HepG2 (cell line): ENCODE data around the gene MYH9. TPM values are rescaled to one million over a fixed set of nuclear protein-coding genes. Genes with fewer than 3 reads are reported as not detected.

Source experiments
- ATAC-seq: fragments of 200-7000 bp; cut with Tn5 transposase; 3 replicates; pipeline ENCODE4 v1.9.1; 2020; ENCODE audit warnings: mild to moderate bottlenecking, moderate library complexity
- BruUV-seq: library from RNA; stranded (reverse); fragments of 400-500 nt; replicated peaks from 2 replicates; lab custom pipeline; 2021; lab: Mats Ljungman, UMichigan
- CTCF ChIA-PET: fragments of 300-600 bp; formaldehyde crosslinking; extraction: SDS; loops from one replicate; lab custom pipeline; 2021; ENCODE audit warnings: low total read pairs, inconsistent platforms, low intra/inter-chr PET ratio; lab: Yijun Ruan, JAX
- POLR2A ChIA-PET: fragments of 350-600 bp; sonication (Branson Sonifier 250); formaldehyde crosslinking; loops from one replicate; lab custom pipeline; 2020; ENCODE audit warnings: antibody characterized with exemption, inconsistent platforms; lab: Yijun Ruan, JAX
- DNase-seq: peaks from one replicate; pipeline ENCODE4 v3.0.0-alpha.2; 2015; ENCODE audit warnings: low spot score
- FAIRE-seq: peaks from 3 replicates; lab custom pipeline; 2011; peaks lifted over from hg19 to GRCh38; lab: Jason Lieb, UNC
- H2AFZ ChIP-seq: one replicate; pipeline ENCODE4 v1.6.1; 2011; ENCODE audit warnings: low read length, inconsistent platforms
- H3K27ac ChIP-seq: fragments of 300-600 bp; 3 replicates; pipeline ENCODE4 v1.8.0; 2011; ENCODE audit warnings: mixed run types, mild to moderate bottlenecking, mixed read lengths, low read length, inconsistent platforms; ENCODE audit not compliant: insufficient read depth; ENCODE audit errors: extremely low read length
- H3K27me3 ChIP-seq, 2 experiments: fragments of 200-600 bp in 1 of 2; 2 replicates in 1 of 2; 3 replicates in 1 of 2; pipeline versions ENCODE4 v1.6.0 to v1.8.0; 2011; ENCODE audit warnings: low read length in 2 of 2, mild to moderate bottlenecking in 2 of 2, moderate library complexity in 2 of 2, inconsistent platforms in 1 of 2; ENCODE audit not compliant: insufficient read depth in 2 of 2, control insufficient read depth in 1 of 2
- H3K36me3 ChIP-seq, 2 experiments: fragments of 200-600 bp in 1 of 2; replicated peaks in 1 of 2; 2 replicates in 1 of 2; 3 replicates in 1 of 2; pipeline versions ENCODE4 v1.5.1 to v1.8.0; 2011; ENCODE audit warnings: low read length in 2 of 2, inconsistent platforms in 1 of 2; ENCODE audit not compliant: insufficient read depth in 2 of 2, control insufficient read depth in 1 of 2
- H3K4me1 ChIP-seq: 2 replicates; pipeline ENCODE4 v1.5.1; 2012; ENCODE audit warnings: low read length, inconsistent platforms; ENCODE audit not compliant: insufficient read depth
- H3K4me2 ChIP-seq: 2 replicates; pipeline ENCODE4 v1.6.0; 2011; ENCODE audit warnings: low read depth, low read length, inconsistent platforms
- H3K4me3 ChIP-seq, 3 experiments: fragments of 200-600 bp in 1 of 3; sonication (generic), shearing (Covaris generic) in 1 of 3; replicated peaks in 1 of 3; 2 replicates each; pipeline ENCODE4 v1.5.1; 2011 to 2016; ENCODE audit warnings: low read length in 3 of 3, inconsistent platforms in 2 of 3, low read depth in 2 of 3, mild to moderate bottlenecking in 2 of 3, control low read depth in 1 of 3, mixed read lengths in 1 of 3; ENCODE audit not compliant: insufficient read depth in 1 of 3
- H3K79me2 ChIP-seq: one replicate; pipeline ENCODE4 v1.6.1; 2011; ENCODE audit warnings: low read length, inconsistent platforms; ENCODE audit not compliant: insufficient read depth
- H3K9ac ChIP-seq: 2 replicates; pipeline ENCODE4 v1.6.0; 2011; ENCODE audit warnings: mild to moderate bottlenecking, low read depth, low read length, inconsistent platforms; ENCODE audit not compliant: insufficient read depth
- H3K9me3 ChIP-seq: 2 replicates; pipeline ENCODE4 v1.5.1; 2012; ENCODE audit warnings: mild to moderate bottlenecking, low read length
- H4K20me1 ChIP-seq: 2 replicates; pipeline ENCODE4 v1.6.0; 2011; ENCODE audit warnings: inconsistent platforms, mild to moderate bottlenecking, low read length, moderate library complexity; ENCODE audit not compliant: insufficient read depth
- ARID5B ChIP-seq: IDR thresholded peaks from 2 replicates; pipeline ENCODE4 v1.4.0; 2020; ENCODE audit warnings: mild to moderate bottlenecking, missing genetic modification reagents
- ATRX ChIP-seq: sonication (generic); formaldehyde crosslinking; IDR thresholded peaks from 2 replicates; pipeline ENCODE4 v1.4.0; 2020; ENCODE audit warnings: missing genetic modification reagents, borderline replicate concordance
- BATF2 ChIP-seq: sonication (generic); formaldehyde crosslinking; IDR thresholded peaks from 2 replicates; pipeline ENCODE4 v1.8.0; 2022; ENCODE audit warnings: mild to moderate bottlenecking, missing genetic modification reagents, moderate library complexity
- BHLHE40 ChIP-seq: IDR thresholded peaks from 2 replicates; pipeline ENCODE4 v1.6.1; 2011; ENCODE audit warnings: low read length, improper control_type of control experiment
- FOXK1 ChIP-seq: sonication (generic); formaldehyde crosslinking; IDR thresholded peaks from 2 replicates; pipeline ENCODE4 v1.4.0; 2020; ENCODE audit warnings: low read depth, missing genetic modification reagents, borderline replicate concordance
- FOXP1 ChIP-seq, 2 experiments: fragments of 450-650 bp in 1 of 2; IDR thresholded peaks; 2 replicates each; pipeline ENCODE4 v1.6.1; 2017 to 2018; ENCODE audit warnings: antibody characterized with exemption in 1 of 2
- FOXP4 ChIP-seq: sonication (generic); formaldehyde crosslinking; IDR thresholded peaks from 2 replicates; pipeline ENCODE4 v1.4.0; 2020; ENCODE audit warnings: missing genetic modification reagents
- MXD1 ChIP-seq: sonication (generic); formaldehyde crosslinking; IDR thresholded peaks from 2 replicates; pipeline ENCODE4 v1.4.0; 2020; ENCODE audit warnings: mild to moderate bottlenecking, missing genetic modification reagents
- RARA ChIP-seq: IDR thresholded peaks from 2 replicates; pipeline ENCODE4 v1.6.1; 2016; ENCODE audit warnings: missing genetic modification reagents, missing compliant biosample characterization
- SALL1 ChIP-seq: sonication (generic); formaldehyde crosslinking; IDR thresholded peaks from 2 replicates; pipeline ENCODE4 v1.8.0; 2022; ENCODE audit warnings: mild to moderate bottlenecking, missing genetic modification reagents
- USF2 ChIP-seq, 2 experiments: sonication (generic) in 1 of 2; formaldehyde crosslinking in 1 of 2; IDR thresholded peaks; 2 replicates each; pipeline versions ENCODE4 v1.5.1 to v1.6.1; 2011 to 2020; ENCODE audit warnings: borderline replicate concordance in 1 of 2, low read depth in 1 of 2, low read length in 1 of 2, mild to moderate bottlenecking in 1 of 2, missing genetic modification reagents in 1 of 2, moderate library complexity in 1 of 2
- ZNF614 ChIP-seq: IDR thresholded peaks from 2 replicates; pipeline ENCODE4 v1.6.1; 2018; ENCODE audit warnings: missing biosample characterization, missing genetic modification reagents, inconsistent platforms, borderline replicate concordance
- WGBS: methylation state at CpG from one replicate; pipeline ENCODE4 v1.1.6; 2017; ENCODE audit warnings: low lambda C conversion rate; 5-methylcytosine and 5-hydroxymethylcytosine counted together
- in situ Hi-C: cut with HindIII; loops from 2 replicates; pipeline ENCODE4 v1.10.0; 2017; ENCODE audit warnings: low pct_unique_long_range_greater_than_20kb; ENCODE audit not compliant: extremely low pct_ligation_motif_present
- intact Hi-C: fragments of 100-400 bp; cut with micrococcal nuclease; formaldehyde crosslinking; loops from one replicate; pipeline ENCODE4 v1.10.0; 2022; ENCODE audit not compliant: unreplicated experiment
- polyA plus RNA-seq, 8 experiments: library from polyadenylated mRNA; depleted of rRNA in 3 of 8; stranded (reverse) in 7 of 8; unstranded in 1 of 8; fragments of >200 nt; fragmentation: Illumina TruSeq in 4 of 8; extraction: Trizol in 4 of 8; gene quantifications; 2 replicates each; pipeline versions ENCODE4 v1.2.1 to v1.2.3, GENCODE V29; 2011 to 2016; ENCODE audit warnings: low read depth in 4 of 8, missing spikeins in 1 of 8, mixed read lengths in 1 of 8; ENCODE audit not compliant: insufficient read depth in 1 of 8
- total RNA-seq, 5 experiments: library from RNA; depleted of rRNA; stranded (reverse); fragments of >200 nt; fragmentation: Illumina TruSeq; extraction: Trizol; gene quantifications; 2 replicates each; pipeline ENCODE4 v1.2.3, GENCODE V29; 2016; ENCODE audit warnings: low read depth in 1 of 5

MYH9 gene
- total and polyA plus RNA-seq, 2 of the 13 experiments (the other 11 are each of a cell fraction or from before 2014, with no cell fraction given): 50.7 to 98.5 TPM

GRCh38 chr22:36397131-36398093 is 9.6 kb upstream of the MYH9 start:
- peak; percentile 83 for ATAC-seq
- no peaks in the 10 kb centered on the region for H3K27me3 ChIP-seq
- no peak overlapping the region; a peak in 1 of 6 replicates for H3K4me3 ChIP-seq
- no peaks in the 10 kb centered on the region for H3K36me3 ChIP-seq
- no peaks in the 10 kb centered on the region for H3K9me3 ChIP-seq
- ChIA-PET CTCF (no interaction called here), POLR2A (interaction anchor here (0.9 to 4.2 kb wide), 8 partner anchors 9 to 54 kb away, joined by 3 to 26 read pairs (median 7); partner anchors contain the start of gene MYH9)
- 58% methylated on average over 13 of the region's 13 CpGs for WGBS
- H3K27ac ChIP-seq: no peak overlapping the region
- H3K4me1 ChIP-seq: peaks cover 49% of the 10 kb centered on the region
- H3K4me2 ChIP-seq: peak overlapping the region; percentile 57
- TSS peak; percentile 75 for BruUV-seq
- H2AFZ ChIP-seq: no peak overlapping the region
- no peaks in the 10 kb centered on the region for H3K79me2 ChIP-seq
- DNase-seq: peak; percentile 80
- no peaks in the 10 kb centered on the region for H4K20me1 ChIP-seq
- intact Hi-C loops: no loop called here
- H3K9ac ChIP-seq: peak overlapping the region; percentile 9; the same call in 1 of the 2 replicates
- no peak for FAIRE-seq
- in situ Hi-C loops: no loop called here
- TF ChIP-seq BHLHE40 (peak; percentile 86), FOXP4 (CRISPR knock-in tag) (peak; percentile 37), FOXK1 (CRISPR knock-in tag) (peak; percentile 37; the same call in 1 of the 2 replicates), FOXP1 (IDR thresholded peaks at IDR 0.05) (no peak), FOXP1 (CRISPR knock-in tag; IDR thresholded peaks at IDR 0.05) (no peak), MXD1 (CRISPR knock-in tag) (no peak), RARA (CRISPR knock-in tag) (peak; percentile 43; the same call in 1 of the 2 replicates), SALL1 (CRISPR knock-in tag) (peak; percentile 64), ARID5B (peak; percentile 76), ATRX (CRISPR knock-in tag) (no peak), USF2 (IDR thresholded peaks at IDR 0.05; ENCODE audit: low read depth, low read length) (peak; percentile 42; the same call in 1 of the 2 replicates), USF2 (CRISPR knock-in tag; IDR thresholded peaks at IDR 0.05; ENCODE audit: borderline replicate concordance) (no peak), BATF2 (CRISPR knock-in tag) (no peak), ZNF614 (0 out of 2 replicates have a peak, but pooled peaks have one; percentile 25)
